ENCODE data around the gene USP7. TPM values are rescaled to one million over a fixed set of nuclear protein-coding genes. Genes with fewer than 3 reads are reported as not detected.

USP7 gene
- total RNA-seq, 1 experiment from 2014 or later = 125 TPM

DNA sequence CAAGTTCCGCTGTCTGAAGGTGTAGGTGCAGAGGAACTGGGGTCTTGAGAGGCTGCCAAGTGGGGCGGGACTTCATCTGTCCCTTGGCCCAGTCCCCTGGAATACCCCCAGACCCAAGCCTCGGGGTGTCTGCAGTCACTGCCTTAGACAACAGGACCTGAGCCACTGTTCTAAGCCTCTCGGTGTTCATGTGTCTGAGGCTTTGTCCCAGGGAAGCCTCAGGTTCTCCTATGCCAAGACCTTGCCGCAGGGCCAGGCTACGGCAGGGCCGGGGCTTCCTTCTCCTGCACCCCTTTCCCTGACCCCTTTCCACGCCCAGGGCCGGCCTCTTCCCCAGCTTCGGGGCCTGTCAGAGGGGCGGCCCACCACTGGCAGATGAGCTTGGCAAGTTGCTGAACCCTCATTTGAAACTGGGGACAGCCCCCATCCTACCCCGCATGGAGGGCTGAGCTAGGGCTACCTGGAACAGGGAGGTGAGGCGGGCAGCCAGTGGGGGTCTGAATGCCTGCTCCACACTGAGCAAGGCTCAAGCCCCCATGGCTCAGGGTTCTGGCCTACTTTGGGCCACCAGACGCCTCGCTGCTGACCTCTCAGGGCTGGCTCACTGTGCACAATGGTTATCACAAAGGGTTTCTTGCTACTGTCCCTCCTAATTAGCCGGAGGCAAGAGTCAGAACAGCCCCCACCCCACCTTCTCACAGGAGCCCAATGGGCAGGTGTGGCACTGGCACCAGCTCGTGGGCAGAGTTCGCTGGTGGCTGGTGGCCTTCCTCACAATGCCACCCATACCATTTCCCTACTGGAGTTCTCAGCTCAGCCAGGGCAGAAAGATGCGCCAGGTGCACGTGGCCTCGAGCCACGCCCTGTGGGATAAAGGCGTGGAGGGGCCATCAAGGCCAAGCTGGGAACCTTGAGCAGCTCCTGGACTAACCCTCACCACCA, 74.5 kb downstream of the USP7 start:
- TF ChIP-seq TCF7L2 (IDR thresholded peaks at IDR 0.05; ENCODE audit: low read depth, low read length) (no peak), POLR2AphosphoS5 (IDR thresholded peaks at IDR 0.05; ENCODE audit: low read depth, low read length) (0 out of 2 replicates have a peak, but pooled peaks have one; percentile 22)
- H3K9me3 ChIP-seq (ENCODE audit: control insufficient read depth, insufficient read depth, low read depth, low read length) = no peaks in the 10 kb centered on the region
- in situ Hi-C loops (cut with HindIII; ENCODE audit: low pct_unique_long_range_greater_than_20kb, low sequenced_read_pairs) = no loop called here
- no peak overlapping the region for H3K27ac ChIP-seq (ENCODE audit: low read length)
- no TSS peak for BruUV-seq (replicated peaks)
- H3K4me1 ChIP-seq (ENCODE audit: control insufficient read depth, insufficient read depth, low read length) = peaks cover 4% of the 10 kb centered on the region; the same call in 1 of the 2 replicates
- peaks cover 4% of the 10 kb centered on the region; the same call in 1 of the 2 replicates for H3K36me3 ChIP-seq (ENCODE audit: control insufficient read depth, insufficient read depth, low read length)
- POLR2A ChIA-PET = no interaction called here
- no peak for DNase-seq (ENCODE audit: low read depth, low spot score)
- no peak for ATAC-seq
- CTCF ChIA-PET = no interaction called here
- no peak overlapping the region for H3K4me3 ChIP-seq (ENCODE audit: low read depth in 2 of 2, low read length in 2 of 2)
- intact Hi-C loops (cut with micrococcal nuclease; ENCODE audit: unreplicated experiment) = no loop called here
- no peaks in the 10 kb centered on the region for H3K27me3 ChIP-seq (ENCODE audit: control insufficient read depth, insufficient read depth, low read length)

DNA sequence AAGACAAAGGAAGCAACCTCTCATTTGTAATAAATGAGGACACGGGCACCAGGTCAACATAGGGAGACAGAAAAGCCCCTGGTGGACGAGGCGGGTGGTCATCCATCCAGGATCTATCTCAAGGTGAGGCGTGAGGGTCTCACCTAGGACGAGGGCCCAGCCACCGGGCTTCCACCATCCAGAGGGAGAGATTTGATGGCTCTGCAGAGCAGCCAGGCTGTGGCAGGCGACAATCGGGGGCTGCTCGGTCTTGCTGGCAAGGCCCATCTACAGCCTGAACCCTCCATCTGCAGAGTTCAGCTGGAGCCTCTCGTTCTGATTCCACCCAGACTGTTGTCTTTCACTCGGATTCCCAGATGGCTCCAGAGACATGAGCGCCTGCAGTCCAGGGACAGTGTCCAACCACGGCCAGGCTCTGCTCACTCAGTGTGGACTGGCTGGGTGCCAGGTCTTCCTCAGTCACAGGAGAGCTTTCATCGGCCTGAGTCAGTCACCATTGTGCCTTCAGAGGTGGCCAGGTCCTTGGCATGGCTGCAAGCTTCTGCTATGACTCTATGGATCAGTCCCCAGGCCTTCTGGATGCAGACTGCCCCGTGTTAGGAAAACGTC, 75.7 kb downstream of the USP7 start:
- ChIA-PET CTCF (no interaction called here), POLR2A (no interaction called here)
- H3K27me3 ChIP-seq (ENCODE audit: control insufficient read depth, insufficient read depth, low read length) = no peaks in the 10 kb centered on the region
- H3K4me3 ChIP-seq (ENCODE audit: low read depth in 2 of 2, low read length in 2 of 2) = no peak overlapping the region
- no peaks in the 10 kb centered on the region for H3K9me3 ChIP-seq (ENCODE audit: control insufficient read depth, insufficient read depth, low read depth, low read length)
- H3K4me1 ChIP-seq (ENCODE audit: control insufficient read depth, insufficient read depth, low read length) = peaks cover 4% of the 10 kb centered on the region; the same call in 1 of the 2 replicates
- intact Hi-C loops (cut with micrococcal nuclease; ENCODE audit: unreplicated experiment) (no loop called here), in situ Hi-C loops (cut with HindIII; ENCODE audit: low pct_unique_long_range_greater_than_20kb, low sequenced_read_pairs) (no loop called here)
- ATAC-seq (no peak), DNase-seq (ENCODE audit: low read depth, low spot score) (no peak)
- no TSS peak for BruUV-seq (replicated peaks)
- TF ChIP-seq TCF7L2 (IDR thresholded peaks at IDR 0.05; ENCODE audit: low read depth, low read length) (no peak), POLR2AphosphoS5 (IDR thresholded peaks at IDR 0.05; ENCODE audit: low read depth, low read length) (no peak), SIN3A (IDR thresholded peaks at IDR 0.05; ENCODE audit: borderline replicate concordance, insufficient read depth, low read depth, low read length) (no peak)
- TF ChIP-seq, protein P1, sequence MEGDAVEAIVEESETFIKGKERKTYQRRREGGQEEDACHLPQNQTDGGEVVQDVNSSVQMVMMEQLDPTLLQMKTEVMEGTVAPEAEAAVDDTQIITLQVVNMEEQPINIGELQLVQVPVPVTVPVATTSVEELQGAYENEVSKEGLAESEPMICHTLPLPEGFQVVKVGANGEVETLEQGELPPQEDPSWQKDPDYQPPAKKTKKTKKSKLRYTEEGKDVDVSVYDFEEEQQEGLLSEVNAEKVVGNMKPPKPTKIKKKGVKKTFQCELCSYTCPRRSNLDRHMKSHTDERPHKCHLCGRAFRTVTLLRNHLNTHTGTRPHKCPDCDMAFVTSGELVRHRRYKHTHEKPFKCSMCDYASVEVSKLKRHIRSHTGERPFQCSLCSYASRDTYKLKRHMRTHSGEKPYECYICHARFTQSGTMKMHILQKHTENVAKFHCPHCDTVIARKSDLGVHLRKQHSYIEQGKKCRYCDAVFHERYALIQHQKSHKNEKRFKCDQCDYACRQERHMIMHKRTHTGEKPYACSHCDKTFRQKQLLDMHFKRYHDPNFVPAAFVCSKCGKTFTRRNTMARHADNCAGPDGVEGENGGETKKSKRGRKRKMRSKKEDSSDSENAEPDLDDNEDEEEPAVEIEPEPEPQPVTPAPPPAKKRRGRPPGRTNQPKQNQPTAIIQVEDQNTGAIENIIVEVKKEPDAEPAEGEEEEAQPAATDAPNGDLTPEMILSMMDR (IDR thresholded peaks at IDR 0.05) = no peak
- no peak overlapping the region for H3K27ac ChIP-seq (ENCODE audit: low read length)
- H3K36me3 ChIP-seq (ENCODE audit: control insufficient read depth, insufficient read depth, low read length) = peaks cover 2% of the 10 kb centered on the region; the same call in 1 of the 2 replicates

DNA sequence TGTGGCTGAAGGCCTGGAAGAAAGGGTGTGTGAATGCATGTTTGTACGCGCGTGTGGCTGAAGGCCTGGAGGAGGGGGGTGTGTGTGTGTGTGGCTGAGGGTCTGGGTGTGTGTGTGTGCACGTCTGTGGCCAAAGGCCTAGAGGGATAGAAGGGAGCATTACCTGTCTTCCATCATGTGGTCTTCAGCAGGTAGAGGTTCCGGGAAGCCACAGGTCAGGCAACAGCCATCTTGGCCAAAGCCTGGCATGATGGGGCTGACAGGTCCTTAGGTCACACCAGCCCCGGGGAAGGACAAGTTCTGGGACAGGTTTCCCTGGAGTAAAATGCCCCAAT, 76.3 kb downstream of the USP7 start:
- POLR2A ChIA-PET = no interaction called here
- intact Hi-C loops (cut with micrococcal nuclease; ENCODE audit: unreplicated experiment) = no loop called here

More for the DNA sequence above, 76.3 kb downstream of the USP7 start:
- Histone ChIP-seq H3K4me1 (ENCODE audit: control insufficient read depth, insufficient read depth, low read length) (peaks cover 4% of the 10 kb centered on the region; the same call in 1 of the 2 replicates), H3K9me3 (ENCODE audit: control insufficient read depth, insufficient read depth, low read depth, low read length) (no peaks in the 10 kb centered on the region), H3K27me3 (ENCODE audit: control insufficient read depth, insufficient read depth, low read length) (no peaks in the 10 kb centered on the region), H3K27ac (ENCODE audit: low read length) (no peak overlapping the region), H3K36me3 (ENCODE audit: control insufficient read depth, insufficient read depth, low read length) (no peaks in the 10 kb centered on the region), H3K4me3 (ENCODE audit: low read depth in 2 of 2, low read length in 2 of 2) (no peak overlapping the region)
- TF ChIP-seq SIN3A (IDR thresholded peaks at IDR 0.05; ENCODE audit: borderline replicate concordance, insufficient read depth, low read depth, low read length) (no peak), POLR2AphosphoS5 (IDR thresholded peaks at IDR 0.05; ENCODE audit: low read depth, low read length) (0 out of 2 replicates have a peak, but pooled peaks have one; percentile 11), TCF7L2 (IDR thresholded peaks at IDR 0.05; ENCODE audit: low read depth, low read length) (no peak)
- CTCF ChIA-PET = no interaction called here
- ATAC-seq = no peak
- no TSS peak for BruUV-seq (replicated peaks)
- DNase-seq (ENCODE audit: low read depth, low spot score) = no peak
- in situ Hi-C loops (cut with HindIII; ENCODE audit: low pct_unique_long_range_greater_than_20kb, low sequenced_read_pairs) = no loop called here

Data from Panc1 (cell line).